Endothelial cell (in vitro differentiated cells): ENCODE measurements around the gene TMBIM4. TPM values are rescaled to one million over a fixed set of nuclear protein-coding genes. Genes with fewer than 3 reads are reported as not detected.
"Not testable (repeated sequence)": the region's sequence is repeated elsewhere in the genome, so short reads cannot be mapped to it uniquely, and the experiment has no call there.

Source experiments
- DNase-seq: peaks from one replicate; pipeline ENCODE4 v3.0.0; 2021; ENCODE audit warnings: low spot score
- H3K27ac Mint-ChIP-seq: one replicate; pipeline ENCODE4 v1.8.0; 2021; ENCODE audit warnings: mixed read lengths, inconsistent platforms; ENCODE audit not compliant: unreplicated experiment
- H3K27me3 Mint-ChIP-seq: one replicate; pipeline ENCODE4 v1.8.0; 2021; ENCODE audit warnings: mild to moderate bottlenecking, moderate library complexity, mixed read lengths, inconsistent platforms; ENCODE audit not compliant: unreplicated experiment
- H3K36me3 Mint-ChIP-seq: one replicate; pipeline ENCODE4 v1.8.0; 2021; ENCODE audit warnings: mild to moderate bottlenecking, low read depth, mixed read lengths, inconsistent platforms; ENCODE audit not compliant: unreplicated experiment
- H3K4me1 Mint-ChIP-seq: one replicate; pipeline ENCODE4 v1.8.0; 2021; ENCODE audit warnings: mild to moderate bottlenecking, mixed read lengths, inconsistent platforms; ENCODE audit not compliant: unreplicated experiment
- H3K4me3 Mint-ChIP-seq: one replicate; pipeline ENCODE4 v1.8.0; 2021; ENCODE audit warnings: mild to moderate bottlenecking, mixed read lengths, inconsistent platforms; ENCODE audit not compliant: unreplicated experiment
- H3K9me3 Mint-ChIP-seq: one replicate; pipeline ENCODE4 v1.8.0; 2021; ENCODE audit warnings: mixed read lengths, inconsistent platforms; ENCODE audit not compliant: unreplicated experiment
- CTCF ChIP-seq: fragments of 200-600 bp; sonication (generic); IDR thresholded peaks from one replicate; pipeline ENCODE4 v1.5.0; 2021; ENCODE audit warnings: antibody characterized with exemption; ENCODE audit not compliant: unreplicated experiment
- total RNA-seq: library from RNA; stranded (reverse); fragmentation: NEBNext Ultra II Directional; extraction: Animal tissue kit (Norgen Biotek cat#: 25700); gene quantifications from one replicate; pipeline ENCODE4 v1.2.1, GENCODE V29; 2021; ENCODE audit not compliant: unreplicated experiment

The TMBIM4 gene
- total RNA-seq, 1 donor from 2014 or later = 52.5 TPM

- DNase-seq = no peak
- peaks cover 5% of the 10 kb centered on the region for H3K4me1 Mint-ChIP-seq
- no peaks in the 10 kb centered on the region for H3K27me3 Mint-ChIP-seq
- H3K9me3 Mint-ChIP-seq = no peaks in the 10 kb centered on the region
- no peak overlapping the region for H3K27ac Mint-ChIP-seq
- TF ChIP-seq CTCF = no peak
- no peaks in the 10 kb centered on the region for H3K36me3 Mint-ChIP-seq
- no peak overlapping the region for H3K4me3 Mint-ChIP-seq
These were observed 13.2 kb upstream of the TMBIM4 start for GRCh38 chr12:66182956-66183355.

GRCh38 chr12:66176105-66176900, 6.5 kb upstream of the TMBIM4 start:
- no peak for DNase-seq
- Mint-ChIP-seq H3K36me3 (no peaks in the 10 kb centered on the region), H3K4me3 (no peak overlapping the region), H3K9me3 (no peaks in the 10 kb centered on the region), H3K27ac (no peak overlapping the region), H3K4me1 (peaks cover 6% of the 10 kb centered on the region), H3K27me3 (no peaks in the 10 kb centered on the region)
- no peak for TF ChIP-seq CTCF

- H3K36me3 Mint-ChIP-seq, DNase-seq, H3K4me1 Mint-ChIP-seq, H3K4me3 Mint-ChIP-seq, H3K27me3 Mint-ChIP-seq, H3K9me3 Mint-ChIP-seq, H3K27ac Mint-ChIP-seq: not testable (repeated sequence)
These were observed 4.9 kb upstream of the TMBIM4 start for GRCh38 chr12:66174391-66175325.

GRCh38 chr12:66170606-66171005, 810 bp upstream of the TMBIM4 start:
- H3K27me3 Mint-ChIP-seq = peaks cover 10% of the 10 kb centered on the region
- DNase-seq = no peak
- peaks cover 4% of the 10 kb centered on the region for H3K36me3 Mint-ChIP-seq
- H3K27ac Mint-ChIP-seq = peak overlapping the region; percentile 91
- H3K4me1 Mint-ChIP-seq = peaks cover 5% of the 10 kb centered on the region
- no peak for TF ChIP-seq CTCF
- no peaks in the 10 kb centered on the region for H3K9me3 Mint-ChIP-seq
- H3K4me3 Mint-ChIP-seq = peak overlapping the region; percentile 88

GRCh38 chr12:66168410-66168809, 1.4 kb downstream of the TMBIM4 start:
- H3K4me3 Mint-ChIP-seq = peak overlapping the region; percentile 97
- H3K9me3 Mint-ChIP-seq = no peaks in the 10 kb centered on the region
- H3K36me3 Mint-ChIP-seq = peaks cover 17% of the 10 kb centered on the region
- H3K4me1 Mint-ChIP-seq = peaks cover 5% of the 10 kb centered on the region
- H3K27me3 Mint-ChIP-seq = peaks cover 10% of the 10 kb centered on the region
- DNase-seq = no peak
- H3K27ac Mint-ChIP-seq = peak overlapping the region; percentile 98
- TF ChIP-seq CTCF = no peak
